Fibroblast of villous mesenchyme (primary cell): ENCODE data around the gene DAND5. TPM values are rescaled to one million over a fixed set of nuclear protein-coding genes. Genes with fewer than 3 reads are reported as not detected.

Experiments
- DNase-seq: peaks from one replicate; pipeline ENCODE4 v3.0.0-alpha.2; 2010; ENCODE audit warnings: low read depth
- H3K4me3 ChIP-seq: 2 replicates; pipeline ENCODE4 v1.5.1; 2011; ENCODE audit warnings: low read depth, mild to moderate bottlenecking, low read length
- total RNA-seq: library from RNA; depleted of rRNA; stranded (reverse); fragments of >200 nt; gene quantifications from 2 replicates; pipeline ENCODE4 v1.2.3, GENCODE V29; 2012
- TF ChIP-seq, protein P1 (sequence below): IDR thresholded peaks from 2 replicates; pipeline ENCODE4 v1.5.1; 2012; ENCODE audit warnings: low read depth, mild to moderate bottlenecking, low read length; ENCODE audit not compliant: insufficient read depth

DAND5 gene
- total RNA-seq, 1 donor: not detected

- DNase-seq: no peak
- no peak overlapping the region for H3K4me3 ChIP-seq
- TF ChIP-seq, protein P1, sequence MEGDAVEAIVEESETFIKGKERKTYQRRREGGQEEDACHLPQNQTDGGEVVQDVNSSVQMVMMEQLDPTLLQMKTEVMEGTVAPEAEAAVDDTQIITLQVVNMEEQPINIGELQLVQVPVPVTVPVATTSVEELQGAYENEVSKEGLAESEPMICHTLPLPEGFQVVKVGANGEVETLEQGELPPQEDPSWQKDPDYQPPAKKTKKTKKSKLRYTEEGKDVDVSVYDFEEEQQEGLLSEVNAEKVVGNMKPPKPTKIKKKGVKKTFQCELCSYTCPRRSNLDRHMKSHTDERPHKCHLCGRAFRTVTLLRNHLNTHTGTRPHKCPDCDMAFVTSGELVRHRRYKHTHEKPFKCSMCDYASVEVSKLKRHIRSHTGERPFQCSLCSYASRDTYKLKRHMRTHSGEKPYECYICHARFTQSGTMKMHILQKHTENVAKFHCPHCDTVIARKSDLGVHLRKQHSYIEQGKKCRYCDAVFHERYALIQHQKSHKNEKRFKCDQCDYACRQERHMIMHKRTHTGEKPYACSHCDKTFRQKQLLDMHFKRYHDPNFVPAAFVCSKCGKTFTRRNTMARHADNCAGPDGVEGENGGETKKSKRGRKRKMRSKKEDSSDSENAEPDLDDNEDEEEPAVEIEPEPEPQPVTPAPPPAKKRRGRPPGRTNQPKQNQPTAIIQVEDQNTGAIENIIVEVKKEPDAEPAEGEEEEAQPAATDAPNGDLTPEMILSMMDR: no peak
Measured at GRCh38 chr19:12984143-12984627, 14.8 kb downstream of the DAND5 start.

DNA sequence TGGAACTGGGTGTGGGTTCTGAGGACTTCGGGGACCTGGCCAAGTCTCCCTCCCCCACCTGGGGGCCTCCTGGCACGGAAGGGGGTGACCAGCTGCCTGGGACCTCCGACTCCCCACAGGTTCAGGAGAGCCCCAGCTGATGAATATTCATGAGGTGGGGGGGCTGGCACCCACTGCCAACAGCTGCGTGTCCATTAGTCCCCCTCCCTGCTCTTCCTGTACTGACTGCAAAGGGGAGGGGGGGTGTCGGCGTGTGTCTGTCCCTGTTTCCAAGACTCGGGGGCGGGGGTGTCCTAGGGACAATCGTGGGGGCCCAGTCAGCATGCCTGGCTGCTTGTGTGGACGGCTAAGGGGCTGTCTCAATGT, 15.3 kb downstream of the DAND5 start:
- TF ChIP-seq, protein P1: no peak
- no peak overlapping the region for H3K4me3 ChIP-seq
- DNase-seq: no peak

GRCh38 chr19:12985049-12985776, 15.8 kb downstream of the DAND5 start:
- TF ChIP-seq, protein P1: no peak

DNA sequence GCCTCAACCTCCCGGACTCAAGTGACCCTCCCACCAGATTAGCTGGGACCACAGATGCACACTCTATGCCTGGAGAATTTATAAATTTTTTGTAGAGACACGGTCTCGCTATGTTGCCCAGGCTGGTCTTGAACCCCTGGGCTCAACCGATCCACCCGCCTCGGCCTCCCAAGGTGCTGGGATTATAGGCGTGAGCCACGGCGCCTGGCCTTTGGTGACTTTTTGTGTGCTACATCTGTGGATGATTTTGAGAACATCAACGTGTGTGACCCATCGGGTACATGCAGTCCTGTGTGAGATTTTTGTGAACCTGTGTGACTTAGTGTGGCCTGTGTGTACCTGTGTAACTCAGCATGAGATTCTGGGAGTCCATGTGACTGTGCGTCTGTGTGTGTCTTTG, 17.4 kb downstream of the DAND5 start:
- TF ChIP-seq, protein P1: no peak
- DNase-seq: no peak
- H3K4me3 ChIP-seq: no peak overlapping the region

More at GRCh38 chr19:12985049-12985776, 15.8 kb downstream of the DAND5 start:
- H3K4me3 ChIP-seq: no peak overlapping the region
- DNase-seq: peak; percentile 64

DNA sequence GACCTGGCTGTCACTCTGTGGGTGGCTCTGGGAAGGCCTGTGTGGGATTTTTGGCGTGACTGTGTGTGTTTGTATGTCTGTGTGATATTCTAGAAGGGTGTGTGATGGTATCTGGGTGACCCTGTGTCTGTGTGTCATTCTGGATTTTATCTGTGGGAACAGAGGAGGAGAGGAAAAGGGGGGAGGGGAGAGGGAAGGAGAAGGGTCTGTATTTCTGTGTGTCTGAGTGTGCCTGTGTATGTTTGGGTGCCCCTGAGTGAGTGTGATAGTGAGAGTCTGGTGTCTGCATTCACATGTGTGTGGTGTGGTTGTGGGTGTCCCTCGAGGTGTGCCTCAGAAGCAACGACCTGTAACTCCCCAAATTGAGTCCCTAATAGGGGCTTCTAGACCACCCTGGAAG, 17.8 kb downstream of the DAND5 start:
- H3K4me3 ChIP-seq: no peak overlapping the region
- TF ChIP-seq, protein P1: no peak
- DNase-seq: no peak

GRCh38 chr19:12987781-12988180, 18.4 kb downstream of the DAND5 start:
- DNase-seq: no peak
- H3K4me3 ChIP-seq: no peak overlapping the region
- TF ChIP-seq, protein P1: no peak

DNA sequence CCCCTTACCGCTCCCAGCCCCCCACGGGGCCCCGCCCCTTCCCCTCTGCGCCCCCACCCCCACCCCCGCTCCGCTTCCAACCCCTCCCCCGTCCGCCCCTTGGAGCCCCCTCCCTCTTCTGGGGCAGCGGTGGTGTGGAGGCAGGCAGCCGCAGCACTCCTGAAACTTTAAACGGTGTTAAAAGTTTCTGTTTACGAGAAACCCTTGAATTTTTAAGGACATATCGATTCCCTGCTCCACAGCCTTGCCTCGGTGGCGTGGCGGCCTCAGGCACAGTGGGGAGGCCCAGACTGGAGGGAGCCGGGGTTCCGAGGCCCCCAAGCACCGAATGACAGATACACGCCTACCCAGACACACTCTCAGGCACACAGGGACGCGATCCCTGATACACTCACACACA, 21.1 kb downstream of the DAND5 start:
- no peak overlapping the region for H3K4me3 ChIP-seq
- TF ChIP-seq, protein P1: no peak
- no peak for DNase-seq
